WI38 (cell line): Measurements from ENCODE around the gene MAP1A.
"Not testable (repeated sequence)": the region's sequence is repeated elsewhere in the genome, so short reads cannot be mapped to it uniquely, and the experiment has no call there.

Experiments used
- H3K4me3 ChIP-seq: 2 replicates; pipeline ENCODE4 v1.5.1; 2011; ENCODE audit warnings: low read depth, mild to moderate bottlenecking, control low read depth, low read length
- TF ChIP-seq, protein P1 (sequence below): IDR thresholded peaks from 2 replicates; pipeline ENCODE4 v1.5.1; 2012; ENCODE audit warnings: low read depth, mild to moderate bottlenecking, control low read depth, low read length

Gene MAP1A

DNA sequence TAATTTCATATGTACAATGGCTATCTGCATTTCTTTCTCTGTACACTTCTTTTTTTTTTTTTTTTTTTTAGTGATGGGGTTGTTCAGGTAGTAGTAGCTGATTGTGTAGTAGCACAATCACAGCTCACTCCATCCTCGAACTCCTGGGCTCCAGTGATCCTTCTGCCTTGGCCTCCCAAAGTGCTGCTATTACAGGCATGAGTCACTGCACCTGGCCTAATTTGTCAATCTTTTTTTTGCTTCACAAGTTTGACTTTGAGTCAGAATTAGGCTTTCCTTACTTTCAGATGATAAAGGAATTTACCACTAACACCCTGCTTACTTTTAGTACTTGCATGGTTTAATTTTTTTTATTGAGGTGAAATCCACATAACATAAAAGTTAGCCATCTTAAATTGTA is 28.0 kb downstream of the MAP1A start:
- no peak overlapping the region for H3K4me3 ChIP-seq
- TF ChIP-seq, protein P1, sequence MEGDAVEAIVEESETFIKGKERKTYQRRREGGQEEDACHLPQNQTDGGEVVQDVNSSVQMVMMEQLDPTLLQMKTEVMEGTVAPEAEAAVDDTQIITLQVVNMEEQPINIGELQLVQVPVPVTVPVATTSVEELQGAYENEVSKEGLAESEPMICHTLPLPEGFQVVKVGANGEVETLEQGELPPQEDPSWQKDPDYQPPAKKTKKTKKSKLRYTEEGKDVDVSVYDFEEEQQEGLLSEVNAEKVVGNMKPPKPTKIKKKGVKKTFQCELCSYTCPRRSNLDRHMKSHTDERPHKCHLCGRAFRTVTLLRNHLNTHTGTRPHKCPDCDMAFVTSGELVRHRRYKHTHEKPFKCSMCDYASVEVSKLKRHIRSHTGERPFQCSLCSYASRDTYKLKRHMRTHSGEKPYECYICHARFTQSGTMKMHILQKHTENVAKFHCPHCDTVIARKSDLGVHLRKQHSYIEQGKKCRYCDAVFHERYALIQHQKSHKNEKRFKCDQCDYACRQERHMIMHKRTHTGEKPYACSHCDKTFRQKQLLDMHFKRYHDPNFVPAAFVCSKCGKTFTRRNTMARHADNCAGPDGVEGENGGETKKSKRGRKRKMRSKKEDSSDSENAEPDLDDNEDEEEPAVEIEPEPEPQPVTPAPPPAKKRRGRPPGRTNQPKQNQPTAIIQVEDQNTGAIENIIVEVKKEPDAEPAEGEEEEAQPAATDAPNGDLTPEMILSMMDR: no peak

DNA sequence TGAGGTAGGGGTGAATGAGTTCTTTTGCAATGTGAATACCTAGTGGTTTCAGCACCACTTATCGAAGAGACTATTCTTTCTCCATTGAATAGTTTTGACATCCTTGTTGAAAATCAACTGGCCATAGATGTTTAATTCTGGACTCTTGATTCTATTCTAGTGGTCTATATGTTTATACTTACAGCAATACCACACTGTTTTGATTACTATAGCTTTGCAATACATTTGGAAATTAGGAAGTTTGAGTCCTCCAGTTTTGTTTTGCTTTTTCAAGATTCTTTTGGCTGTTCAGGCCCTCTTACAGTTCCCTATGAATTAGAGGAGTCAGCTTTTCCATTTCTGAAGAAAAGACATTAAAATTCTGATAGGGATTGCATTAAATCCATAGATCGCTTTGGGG is 30.1 kb downstream of the MAP1A start:
- TF ChIP-seq, protein P1: no peak
- H3K4me3 ChIP-seq: no peak overlapping the region

DNA sequence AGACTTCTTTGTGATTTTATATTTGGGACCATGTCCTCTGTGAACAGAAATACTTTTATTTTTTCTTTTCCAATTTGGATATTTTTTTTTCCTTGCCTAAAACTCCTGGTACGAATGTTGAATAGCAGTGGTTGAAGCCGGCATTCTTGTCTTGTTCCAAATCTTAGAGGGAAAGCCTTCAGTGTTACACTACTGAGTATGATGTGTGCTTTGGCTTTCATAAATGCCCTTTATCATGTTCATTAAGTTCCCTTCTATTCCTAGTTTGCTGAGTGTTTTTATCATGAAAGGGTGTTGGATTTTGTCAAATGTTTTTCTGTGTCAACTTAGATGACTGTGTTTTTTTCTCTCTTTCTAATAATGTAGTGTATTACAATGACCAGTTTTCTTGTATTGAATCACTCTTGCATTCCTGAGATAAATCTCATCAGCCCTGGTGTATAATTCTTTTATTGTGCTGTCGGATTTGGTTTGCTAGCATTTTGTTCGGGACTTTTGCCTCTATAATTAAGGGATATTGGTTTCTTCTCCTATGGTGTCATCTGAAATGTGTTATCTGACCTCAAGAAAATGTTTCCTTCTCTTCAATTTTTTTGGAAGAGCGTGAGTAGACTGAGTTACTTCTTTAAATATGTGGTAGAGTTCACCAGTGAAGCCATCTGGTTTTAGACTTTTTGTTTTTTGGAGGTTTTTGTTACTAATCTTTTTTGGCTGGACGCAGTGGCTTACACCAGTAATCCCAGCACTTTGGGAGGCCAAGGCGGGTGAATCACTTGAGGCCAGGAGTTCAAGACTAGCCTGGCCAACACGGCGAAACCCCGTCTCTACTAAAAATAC is 33.3 kb downstream of the MAP1A start:
- TF ChIP-seq, protein P1: no peak
- H3K4me3 ChIP-seq: no peak overlapping the region

DNA sequence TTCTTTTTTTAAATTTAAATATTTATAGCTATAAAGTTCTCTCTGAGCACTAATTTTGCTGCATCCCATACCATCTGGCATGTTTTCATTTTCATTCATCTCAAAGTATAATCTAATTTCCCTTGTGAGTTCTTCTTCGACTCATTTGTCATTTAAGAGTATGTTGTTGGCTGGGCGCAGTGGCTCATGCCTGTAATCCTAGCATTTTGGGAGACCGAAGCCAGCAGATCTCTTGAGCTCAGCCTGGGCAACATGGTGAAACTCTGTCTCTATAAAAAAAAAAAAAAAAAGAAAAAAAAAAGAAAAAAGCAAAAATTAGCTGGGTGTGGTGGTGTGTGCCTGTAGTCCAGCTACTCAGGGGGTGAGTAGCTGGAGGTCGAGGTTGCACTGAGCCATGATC is 34.8 kb downstream of the MAP1A start:
- no peak overlapping the region for H3K4me3 ChIP-seq
- TF ChIP-seq, protein P1: no peak

DNA sequence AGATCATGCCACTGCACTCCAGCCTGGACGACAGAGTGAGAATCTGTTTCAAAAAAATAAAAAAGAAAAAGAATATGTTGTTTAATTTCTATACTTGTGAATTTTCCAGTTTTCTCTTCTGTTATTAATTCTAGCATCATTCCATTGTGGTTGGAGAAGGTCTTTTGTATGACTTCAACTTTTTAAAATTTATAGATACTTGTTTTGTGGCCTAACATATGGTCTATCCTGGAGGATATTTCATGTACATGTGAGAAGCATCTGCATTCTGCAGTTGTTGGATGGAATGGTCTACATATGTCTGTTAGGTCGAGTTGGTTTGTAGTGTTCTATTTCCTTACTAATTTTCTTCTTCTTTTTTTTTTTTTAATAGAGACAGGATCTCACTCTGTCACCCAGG is 35.6 kb downstream of the MAP1A start:
- H3K4me3 ChIP-seq: no peak overlapping the region
- TF ChIP-seq, protein P1: no peak

DNA sequence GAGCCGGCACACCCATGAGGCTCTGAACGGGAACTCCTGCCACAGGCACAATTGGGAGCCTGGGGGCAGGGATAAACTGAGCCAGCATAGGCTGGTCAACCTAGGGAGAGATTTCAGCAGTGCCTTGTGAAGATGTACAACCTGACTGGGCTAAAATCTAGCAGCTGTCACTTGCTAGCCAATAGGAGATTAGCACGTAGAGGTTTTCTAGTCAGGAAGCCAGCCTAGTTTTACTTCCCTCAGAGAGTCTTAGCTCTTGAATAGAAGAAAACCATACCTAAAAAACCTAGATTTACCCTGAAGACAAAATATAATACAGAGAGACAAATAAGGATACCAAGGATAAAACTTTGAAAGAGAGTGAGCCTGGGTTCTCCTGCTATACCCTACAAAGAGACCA is 45.3 kb downstream of the MAP1A start:
- H3K4me3 ChIP-seq: not testable (repeated sequence)

DNA sequence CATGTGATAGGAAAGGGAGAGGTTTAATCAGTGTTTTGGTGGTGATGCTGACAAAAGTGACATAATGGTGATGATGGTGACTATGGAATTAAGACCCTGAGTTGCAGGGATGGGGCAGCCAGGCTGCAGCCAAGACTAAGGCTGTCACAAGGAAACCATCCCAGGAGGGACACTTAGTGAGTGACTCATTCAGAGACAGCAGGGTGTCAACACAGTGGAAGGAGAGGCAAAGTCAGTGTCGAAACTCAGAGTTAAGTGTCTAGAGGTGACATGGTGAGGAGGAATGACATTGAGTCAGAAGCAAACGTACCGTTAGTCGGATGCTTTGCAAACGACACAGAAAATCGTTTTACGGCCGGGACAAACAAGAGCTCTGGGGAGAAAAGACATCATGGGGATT is 46.4 kb downstream of the MAP1A start:
- not testable (repeated sequence) for H3K4me3 ChIP-seq

DNA sequence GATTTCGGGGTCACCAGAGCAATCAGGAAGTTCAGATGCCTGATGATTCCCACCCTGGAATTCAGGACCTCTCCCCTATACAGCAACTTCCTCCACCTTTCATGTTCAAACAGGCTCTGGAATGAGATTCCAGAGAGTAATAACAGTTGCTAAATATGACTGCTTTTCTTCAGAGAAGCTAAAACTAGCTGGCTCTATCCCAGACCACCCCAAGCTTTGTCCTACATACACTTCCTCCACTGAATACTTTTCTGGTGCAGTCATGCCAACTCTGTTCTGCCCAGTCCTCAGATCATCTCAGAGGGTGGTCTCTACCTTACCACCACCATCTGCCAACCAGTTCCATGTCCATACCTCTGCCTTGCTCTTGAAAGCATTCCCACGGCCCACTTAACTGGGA is 49.2 kb downstream of the MAP1A start:
- not testable (repeated sequence) for H3K4me3 ChIP-seq

DNA sequence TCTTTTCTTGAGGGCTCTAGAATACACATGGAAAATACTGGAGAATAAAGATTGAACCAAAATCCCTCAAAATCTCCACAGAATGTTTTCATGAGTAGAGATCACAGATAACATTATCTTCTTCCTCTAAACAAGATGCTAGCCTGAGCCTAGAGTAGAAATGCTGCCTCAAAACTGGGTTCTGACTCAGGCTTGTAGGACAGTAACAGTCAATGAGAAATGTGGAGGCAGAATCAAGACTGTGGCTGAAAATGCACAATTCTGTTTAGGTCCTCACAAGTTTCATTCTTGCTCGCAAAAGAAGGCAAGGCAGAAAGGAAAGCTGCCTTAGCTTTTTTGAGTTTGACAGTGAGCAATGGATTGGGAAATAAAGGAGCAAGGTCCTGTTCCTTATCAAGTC is 57.2 kb downstream of the MAP1A start:
- H3K4me3 ChIP-seq: not testable (repeated sequence)
